Natural killer cell (primary cell): ENCODE results near the gene VANGL2. TPM values are rescaled to one million over a fixed set of nuclear protein-coding genes. Genes with fewer than 3 reads are reported as not detected.

Source experiments
- ATAC-seq, 3 donors: fragments of 150-1000 bp in 2 of 3; fragments of 200-7000 bp in 1 of 3; cut with Tn5 transposase; 1 replicate in 1 of 3; 2 replicates in 2 of 3; pipeline ENCODE4 v1.10.0; 2021; ENCODE audit warnings: mild to moderate bottlenecking in 2 of 3, moderate library complexity in 2 of 3
- DNase-seq, 2 donors: peaks; one replicate each; pipeline versions ENCODE4 v3.0.0 to v3.0.0-alpha.2; 2013 to 2021; ENCODE audit warnings: mixed read lengths in 1 of 2
- H3K27ac ChIP-seq: one replicate; pipeline ENCODE4 v1.5.1; 2013; ENCODE audit warnings: mild to moderate bottlenecking, low read length
- H3K27me3 ChIP-seq: one replicate; pipeline ENCODE4 v1.6.1; 2013; ENCODE audit warnings: low read length; ENCODE audit not compliant: control insufficient read depth, insufficient read depth
- H3K36me3 ChIP-seq: one replicate; pipeline ENCODE4 v1.6.1; 2013; ENCODE audit warnings: low read length; ENCODE audit not compliant: control insufficient read depth, insufficient read depth
- H3K4me1 ChIP-seq: one replicate; pipeline ENCODE4 v1.6.1; 2013; ENCODE audit warnings: low read length; ENCODE audit not compliant: control insufficient read depth, insufficient read depth
- H3K4me3 ChIP-seq: one replicate; pipeline ENCODE4 v1.5.1; 2013; ENCODE audit warnings: low read length
- H3K9me3 ChIP-seq: one replicate; pipeline ENCODE4 v1.6.1; 2013; ENCODE audit warnings: low read length; ENCODE audit not compliant: control insufficient read depth, insufficient read depth
- H3K27ac Mint-ChIP-seq, 2 donors: one replicate each; pipeline ENCODE4 v1.8.0; 2022; ENCODE audit warnings: mild to moderate bottlenecking in 2 of 2, mixed read lengths in 2 of 2, moderate library complexity in 1 of 2
- H3K27me3 Mint-ChIP-seq, 2 donors: one replicate each; pipeline ENCODE4 v1.8.0; 2022; ENCODE audit warnings: low read depth in 2 of 2, mixed read lengths in 2 of 2
- H3K36me3 Mint-ChIP-seq: one replicate; pipeline ENCODE4 v1.8.0; 2022; ENCODE audit warnings: mixed read lengths
- H3K4me1 Mint-ChIP-seq, 2 donors: one replicate each; pipeline ENCODE4 v1.8.0; 2022; ENCODE audit warnings: mixed read lengths in 2 of 2
- H3K4me3 Mint-ChIP-seq: one replicate; pipeline ENCODE4 v1.8.0; 2022; ENCODE audit warnings: mild to moderate bottlenecking, moderate library complexity, mixed read lengths
- H3K9me3 Mint-ChIP-seq, 2 donors: one replicate each; pipeline ENCODE4 v1.8.0; 2022; ENCODE audit warnings: mixed read lengths in 2 of 2
- WGBS: methylation state at CpG from one replicate; pipeline ENCODE4 v1.1.7; 2013; ENCODE audit warnings: missing lambda C conversion rate; ENCODE audit not compliant: insufficient coverage; 5-methylcytosine and 5-hydroxymethylcytosine counted together
- intact Hi-C: fragments of 100-400 bp; cut with micrococcal nuclease; formaldehyde crosslinking; loops from one replicate; pipeline ENCODE4 v1.14.2; 2022
- total RNA-seq, 4 donors: library from RNA; stranded (reverse); fragments of 120-200 nt in 1 of 4; gene quantifications; one replicate each; pipeline versions ENCODE4 v1.2.3 to v1.2.4, GENCODE V29; 2013 to 2022
- TF ChIP-seq, protein P1 (sequence below): fragments of 200-600 bp; IDR thresholded peaks from one replicate; pipeline ENCODE4 v1.8.0; 2022; ENCODE audit warnings: antibody characterized with exemption

VANGL2 gene
- total RNA-seq, 3 donors from 2014 or later (not counting 1 experiment from before 2014, with no cell fraction given) = 0.08 TPM; not detected in 2

- H3K27me3 ChIP-seq = no peaks in the 10 kb centered on the region
- TF ChIP-seq, protein P1, sequence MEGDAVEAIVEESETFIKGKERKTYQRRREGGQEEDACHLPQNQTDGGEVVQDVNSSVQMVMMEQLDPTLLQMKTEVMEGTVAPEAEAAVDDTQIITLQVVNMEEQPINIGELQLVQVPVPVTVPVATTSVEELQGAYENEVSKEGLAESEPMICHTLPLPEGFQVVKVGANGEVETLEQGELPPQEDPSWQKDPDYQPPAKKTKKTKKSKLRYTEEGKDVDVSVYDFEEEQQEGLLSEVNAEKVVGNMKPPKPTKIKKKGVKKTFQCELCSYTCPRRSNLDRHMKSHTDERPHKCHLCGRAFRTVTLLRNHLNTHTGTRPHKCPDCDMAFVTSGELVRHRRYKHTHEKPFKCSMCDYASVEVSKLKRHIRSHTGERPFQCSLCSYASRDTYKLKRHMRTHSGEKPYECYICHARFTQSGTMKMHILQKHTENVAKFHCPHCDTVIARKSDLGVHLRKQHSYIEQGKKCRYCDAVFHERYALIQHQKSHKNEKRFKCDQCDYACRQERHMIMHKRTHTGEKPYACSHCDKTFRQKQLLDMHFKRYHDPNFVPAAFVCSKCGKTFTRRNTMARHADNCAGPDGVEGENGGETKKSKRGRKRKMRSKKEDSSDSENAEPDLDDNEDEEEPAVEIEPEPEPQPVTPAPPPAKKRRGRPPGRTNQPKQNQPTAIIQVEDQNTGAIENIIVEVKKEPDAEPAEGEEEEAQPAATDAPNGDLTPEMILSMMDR = no peak
- intact Hi-C loops = no loop called here
- Mint-ChIP-seq H3K4me3 (no peak overlapping the region), H3K36me3 (no peaks in the 10 kb centered on the region), H3K27me3 (peaks cover 0 to 3% of the 10 kb centered on the region in 2 donors), H3K9me3 (no peaks in the 10 kb centered on the region), H3K4me1 (peaks cover 0 to 6% of the 10 kb centered on the region in 2 donors), H3K27ac (no peak overlapping the region)
- no peak overlapping the region for H3K27ac ChIP-seq
- no peaks in the 10 kb centered on the region for H3K36me3 ChIP-seq
- no peaks in the 10 kb centered on the region for H3K9me3 ChIP-seq
- 42% methylated on average over 4 of the region's 4 CpGs for WGBS
- no peak overlapping the region for H3K4me3 ChIP-seq
- ATAC-seq (no peak), DNase-seq (no peak)
- H3K4me1 ChIP-seq = no peaks in the 10 kb centered on the region
Measured at GRCh38 chr1:160367516-160367900, 32.9 kb upstream of the VANGL2 start.

DNA sequence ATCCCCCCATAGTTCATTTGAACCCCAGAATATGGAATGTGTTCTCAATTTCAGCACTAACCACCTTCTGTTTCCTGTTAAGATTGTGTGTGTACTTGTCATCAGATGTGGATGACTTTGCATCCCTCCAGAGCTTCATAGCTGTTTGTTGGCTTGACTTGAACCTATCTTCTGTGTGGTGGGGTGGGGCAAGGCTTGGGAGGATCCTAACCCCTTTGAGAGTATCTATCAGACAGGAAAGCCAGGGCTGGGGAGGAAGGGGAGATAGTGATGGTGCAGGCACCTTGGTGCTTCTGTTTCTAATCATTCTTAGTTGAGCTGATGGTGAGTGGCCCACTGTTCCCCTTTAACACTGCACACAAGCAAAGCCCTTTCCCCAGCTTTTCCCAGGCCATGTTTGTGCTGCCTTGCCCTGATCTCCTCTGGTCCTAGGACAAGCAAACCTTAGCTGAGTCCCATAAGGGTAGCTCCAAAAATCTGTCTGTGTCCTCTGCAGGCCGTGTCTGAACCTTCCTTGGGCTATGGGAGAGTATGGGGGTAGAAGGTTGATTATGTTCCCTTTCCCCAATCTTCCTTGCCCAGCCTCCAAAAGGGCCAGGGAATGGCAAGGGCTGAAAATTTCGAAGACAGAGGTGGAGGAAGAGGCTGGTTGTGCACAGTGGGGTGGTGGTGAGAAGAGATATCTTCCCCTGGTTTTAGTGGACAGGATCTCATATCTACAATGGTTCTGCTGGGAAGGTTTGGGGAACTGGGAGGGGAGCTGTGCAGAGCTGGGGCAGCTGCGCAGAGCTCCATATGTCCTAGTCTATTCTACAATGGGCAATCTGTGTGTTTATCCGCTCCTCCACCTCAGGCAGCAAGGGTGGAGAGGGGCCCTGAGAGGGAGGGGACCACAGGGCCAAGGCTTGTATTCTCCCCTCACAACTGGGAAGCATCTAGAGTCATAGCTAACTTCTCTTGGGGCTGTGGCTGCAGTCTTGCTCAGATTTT is 32.1 kb upstream of the VANGL2 start:
- H3K27me3 Mint-ChIP-seq = peaks cover 0 to 3% of the 10 kb centered on the region in 2 donors
- peaks cover 0 to 5% of the 10 kb centered on the region in 2 donors for H3K4me1 Mint-ChIP-seq
- no peaks in the 10 kb centered on the region for H3K9me3 ChIP-seq
- H3K27ac ChIP-seq = no peak overlapping the region
- H3K27ac Mint-ChIP-seq = no peak overlapping the region
- H3K36me3 Mint-ChIP-seq = no peaks in the 10 kb centered on the region
- no peaks in the 10 kb centered on the region for H3K36me3 ChIP-seq
- peak in 1 of 3 donors; percentile 58 for ATAC-seq
- intact Hi-C loops = no loop called here
- TF ChIP-seq, protein P1 = no peak
- no peaks in the 10 kb centered on the region for H3K9me3 Mint-ChIP-seq
- no peak for DNase-seq
- H3K27me3 ChIP-seq = no peaks in the 10 kb centered on the region
- H3K4me3 Mint-ChIP-seq = no peak overlapping the region
- no peaks in the 10 kb centered on the region for H3K4me1 ChIP-seq
- H3K4me3 ChIP-seq = no peak overlapping the region
- 94% methylated on average over 4 of the region's 4 CpGs for WGBS

DNA sequence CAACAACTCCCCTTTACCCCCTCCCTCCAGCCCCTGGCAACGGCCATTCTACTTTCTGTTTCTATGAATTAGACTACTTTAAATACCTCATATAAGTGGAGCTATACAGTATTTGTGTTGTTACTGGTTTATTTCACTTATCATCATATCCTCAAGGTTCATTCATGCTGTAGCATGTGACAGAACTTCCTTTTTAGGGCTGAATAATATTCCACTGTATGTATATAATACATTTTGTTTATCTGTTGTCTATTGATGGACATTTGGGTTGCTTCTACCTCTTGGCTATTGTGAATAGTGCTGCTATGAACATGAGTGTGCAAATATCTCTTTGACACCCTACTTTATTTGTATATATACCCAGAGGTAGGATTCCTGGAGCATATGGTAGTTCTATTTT is 31.3 kb upstream of the VANGL2 start:
- Mint-ChIP-seq H3K9me3 (no peaks in the 10 kb centered on the region), H3K4me3 (no peak overlapping the region), H3K27ac (no peak overlapping the region), H3K4me1 (peaks cover 0 to 5% of the 10 kb centered on the region in 2 donors), H3K36me3 (no peaks in the 10 kb centered on the region), H3K27me3 (peaks cover 0 to 3% of the 10 kb centered on the region in 2 donors)
- DNase-seq (no peak), ATAC-seq (no peak)
- H3K4me3 ChIP-seq = no peak overlapping the region
- TF ChIP-seq, protein P1 = no peak
- no peaks in the 10 kb centered on the region for H3K9me3 ChIP-seq
- no peak overlapping the region for H3K27ac ChIP-seq
- H3K4me1 ChIP-seq = no peaks in the 10 kb centered on the region
- no peaks in the 10 kb centered on the region for H3K27me3 ChIP-seq
- WGBS = no CpG with 5 or more reads among the region's 1 CpG
- intact Hi-C loops = no loop called here
- H3K36me3 ChIP-seq = no peaks in the 10 kb centered on the region
